Vagina (tissue), 2 donors: Measurements from ENCODE around the gene MAN1C1. TPM values are rescaled to one million over a fixed set of nuclear protein-coding genes. Genes with fewer than 3 reads are reported as not detected.

ENCODE experiments used
- DNase-seq, 2 donors: peaks; one replicate each; pipeline ENCODE4 v3.0.0-alpha.2; 2017; ENCODE audit errors: extremely low spot score in 2 of 2
- H3K27ac ChIP-seq: fragments of 200-600 bp; sonication (generic); one replicate; pipeline ENCODE4 v1.5.1; 2019
- H3K27me3 ChIP-seq: fragments of 200-600 bp; sonication (generic); one replicate; pipeline ENCODE4 v1.5.1; 2019
- H3K36me3 ChIP-seq, 2 donors: fragments of 200-600 bp; sonication (generic); one replicate each; pipeline ENCODE4 v1.5.1; 2017 to 2019
- H3K4me1 ChIP-seq: fragments of 200-600 bp; sonication (generic); one replicate; pipeline ENCODE4 v1.5.1; 2019
- H3K4me3 ChIP-seq, 2 donors: fragments of 200-600 bp; sonication (generic); 1 replicate in 1 of 2; 2 replicates in 1 of 2; pipeline ENCODE4 v1.5.1; 2016 to 2019
- H3K9me3 ChIP-seq: fragments of 200-600 bp; sonication (generic); one replicate; pipeline ENCODE4 v1.5.1; 2019
- CTCF ChIP-seq, 3 experiments: fragments of 450-650 bp in 2 of 3; fragments of 200-600 bp in 1 of 3; sonication (generic) in 1 of 3; IDR thresholded peaks; one replicate each; pipeline ENCODE4 v1.5.1; 2017 to 2019; ENCODE audit warnings: antibody characterized with exemption in 3 of 3, mild to moderate bottlenecking in 2 of 3, moderate library complexity in 2 of 3
- POLR2A ChIP-seq, 2 donors: fragments of 450-650 bp; IDR thresholded peaks; one replicate each; pipeline ENCODE4 v1.6.1; 2017; ENCODE audit warnings: antibody characterized with exemption in 2 of 2, mild to moderate bottlenecking in 2 of 2, moderate library complexity in 2 of 2
- POLR2AphosphoS5 ChIP-seq, 2 donors: sonication (generic); formaldehyde crosslinking; IDR thresholded peaks; one replicate each; pipeline ENCODE4 v1.9.0; 2017; ENCODE audit warnings: antibody characterized with exemption in 2 of 2, mild to moderate bottlenecking in 2 of 2, low read depth in 1 of 2; ENCODE audit not compliant: insufficient read depth in 1 of 2
- intact Hi-C: fragments of 100-400 bp; cut with DNase I; formaldehyde crosslinking; loops from one replicate; pipeline ENCODE4 v1.15.1; 2023
- total RNA-seq: library from RNA; depleted of rRNA; stranded (reverse); fragments of >200 nt; gene quantifications from one replicate; pipeline ENCODE4 v1.2.3, GENCODE V29; 2016

Gene MAN1C1
- total RNA-seq, 1 donor from 2014 or later, result 31.4 TPM

- no peak for DNase-seq
- TF ChIP-seq POLR2AphosphoS5 (IDR thresholded peaks at IDR 0.05; ENCODE audit: insufficient read depth in 1 of 2, low read depth in 1 of 2) (no peak), POLR2A (IDR thresholded peaks at IDR 0.05) (no peak), CTCF (IDR thresholded peaks at IDR 0.05) (no peak)
- intact Hi-C loops, result loop anchor here (5.0 kb wide), 2 partner anchors 80 to 125 kb away; no protein-coding TSS in a partner anchor
- Histone ChIP-seq H3K27ac (peak overlapping the region; percentile 82), H3K36me3 (no peaks in the 10 kb centered on the region), H3K27me3 (no peaks in the 10 kb centered on the region), H3K4me1 (peaks cover 54% of the 10 kb centered on the region), H3K9me3 (no peaks in the 10 kb centered on the region), H3K4me3 (peak overlapping the region; percentile 65 to 77)
Observed at GRCh38 chr1:25616987-25617624, 515 bp downstream of the MAN1C1 start.

- Histone ChIP-seq H3K4me1 (peaks cover 61% of the 10 kb centered on the region), H3K9me3 (no peaks in the 10 kb centered on the region), H3K36me3 (no peaks in the 10 kb centered on the region), H3K27ac (peak overlapping the region; percentile 82), H3K4me3 (peak overlapping the region; percentile 65 to 77), H3K27me3 (no peaks in the 10 kb centered on the region)
- no peak for DNase-seq
- intact Hi-C loops, result loop anchor here (5.0 kb wide), 2 partner anchors 79 to 124 kb away; no protein-coding TSS in a partner anchor
- no peak for TF ChIP-seq POLR2A (IDR thresholded peaks at IDR 0.05)
- TF ChIP-seq CTCF (IDR thresholded peaks at IDR 0.05), result no peak
- TF ChIP-seq POLR2AphosphoS5 (IDR thresholded peaks at IDR 0.05; ENCODE audit: insufficient read depth in 1 of 2, low read depth in 1 of 2), result no peak
Observed at GRCh38 chr1:25617625-25618432, 1.2 kb downstream of the MAN1C1 start.

- TF ChIP-seq POLR2A (IDR thresholded peaks at IDR 0.05) (no peak), POLR2AphosphoS5 (IDR thresholded peaks at IDR 0.05; ENCODE audit: insufficient read depth in 1 of 2, low read depth in 1 of 2) (no peak), CTCF (IDR thresholded peaks at IDR 0.05) (no peak)
- Histone ChIP-seq H3K27me3 (no peaks in the 10 kb centered on the region), H3K36me3 (no peaks in the 10 kb centered on the region), H3K27ac (peak overlapping the region; percentile 82), H3K9me3 (no peaks in the 10 kb centered on the region), H3K4me1 (peaks cover 61% of the 10 kb centered on the region), H3K4me3 (peak overlapping the region; percentile 65 to 77)
- DNase-seq, result no peak
- intact Hi-C loops, result loop anchor here (5.0 kb wide), 2 partner anchors 79 to 124 kb away; no protein-coding TSS in a partner anchor
Observed at GRCh38 chr1:25618433-25618808, 1.8 kb downstream of the MAN1C1 start.

- peak overlapping the region; percentile 31 to 77 for H3K4me3 ChIP-seq
- H3K36me3 ChIP-seq, result no peaks in the 10 kb centered on the region
- DNase-seq, result no peak
- H3K9me3 ChIP-seq, result no peaks in the 10 kb centered on the region
- H3K27ac ChIP-seq, result peak overlapping the region; percentile 82
- no peaks in the 10 kb centered on the region for H3K27me3 ChIP-seq
- peaks cover 61% of the 10 kb centered on the region for H3K4me1 ChIP-seq
- intact Hi-C loops, result loop anchor here (5.0 kb wide), 2 partner anchors 78 to 123 kb away; no protein-coding TSS in a partner anchor
- TF ChIP-seq POLR2A (IDR thresholded peaks at IDR 0.05) (no peak), CTCF (IDR thresholded peaks at IDR 0.05) (peak; percentile 12 to 70 (median 21)), POLR2AphosphoS5 (IDR thresholded peaks at IDR 0.05; ENCODE audit: insufficient read depth in 1 of 2, low read depth in 1 of 2) (peak in 1 of 2 donors; percentile 41)
Observed at GRCh38 chr1:25619101-25619890, 2.7 kb downstream of the MAN1C1 start.
